ENCODE data around the gene HMGCS2. TPM values are rescaled to one million over a fixed set of nuclear protein-coding genes. Genes with fewer than 3 reads are reported as not detected.

The HMGCS2 gene
- total RNA-seq (2014; rRNA removed; shearing (Covaris generic)), result 0.32 TPM in 1 of 2 replicates, not detected in the other

GRCh38 chr1:119768778-119769177 is at the start of gene HMGCS2:
Gene HMGCS2 (minus strand): TSS chr1:119768905. CDS start chr1:119768844, 61 bp downstream.

GRCh38 chr1:119811387-119811786 is 42.7 kb upstream of the HMGCS2 start, which contains the start of gene REG4:
Gene REG4 (minus strand): TSS chr1:119811460. CDS start chr1:119808769, 2,691 bp downstream.

GRCh38 chr1:119711804-119712341 is 56.8 kb downstream of the HMGCS2 start, which contains the start of gene PHGDH:
Gene PHGDH (plus strand): TSS chr1:119711934. CDS start chr1:119712023, 89 bp downstream.

Other genes with a start within 250 kb of the HMGCS2 start
- gene ZNF697, start 120.6 kb downstream of the HMGCS2 start, total RNA-seq (2014; rRNA removed; shearing (Covaris generic)), result 27.9 and 31.6 TPM in 2 replicates
- gene PHGDH, start 57.0 kb downstream of the HMGCS2 start, total RNA-seq (2014; rRNA removed; shearing (Covaris generic)), result 475 and 515 TPM in 2 replicates
- gene REG4, start 42.6 kb upstream of the HMGCS2 start, total RNA-seq (2014; rRNA removed; shearing (Covaris generic)), result not detected in 2 replicates
- not detected in 2 replicates for gene ADAM30, start 127.6 kb upstream of the HMGCS2 start, total RNA-seq (2014; rRNA removed; shearing (Covaris generic))

All from A375 (cell line).